Neural progenitor cell (in vitro differentiated cells): ENCODE measurements around the gene SRGAP2C.
"Not testable (repeated sequence)": the region's sequence is repeated elsewhere in the genome, so short reads cannot be mapped to it uniquely, and the experiment has no call there.

Experiments
- EZH2phosphoT487 ChIP-seq: fragments of 200-600 bp; sonication (generic); IDR thresholded peaks from 2 replicates; pipeline ENCODE4 v1.6.1; 2017; ENCODE audit warnings: antibody characterized with exemption
- TF ChIP-seq, protein P1 (sequence below): fragments of 200-600 bp; sonication (generic); IDR thresholded peaks from 2 replicates; pipeline ENCODE4 v1.5.1; 2017; ENCODE audit warnings: antibody characterized with exemption, mild to moderate bottlenecking

DNA sequence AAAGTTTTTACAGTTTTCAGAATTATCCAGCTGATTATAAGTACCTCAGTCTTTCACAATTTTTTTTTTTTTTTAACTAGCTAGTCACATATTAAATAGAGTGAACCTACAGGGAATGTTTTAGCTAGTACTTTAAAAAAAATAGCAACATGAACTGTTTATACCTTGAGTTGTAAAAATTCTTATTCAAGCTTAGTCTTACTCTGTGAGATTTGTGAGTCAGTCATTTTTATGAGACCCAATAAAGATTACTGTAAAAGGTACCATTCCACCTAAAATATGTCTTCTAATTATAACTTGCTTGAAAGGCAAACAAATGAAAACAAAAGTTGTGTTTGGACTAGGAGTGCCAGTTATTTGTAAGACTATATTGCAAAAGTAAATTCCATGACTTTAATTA is 6.6 kb upstream of the SRGAP2C start:
- TF ChIP-seq, protein P1, sequence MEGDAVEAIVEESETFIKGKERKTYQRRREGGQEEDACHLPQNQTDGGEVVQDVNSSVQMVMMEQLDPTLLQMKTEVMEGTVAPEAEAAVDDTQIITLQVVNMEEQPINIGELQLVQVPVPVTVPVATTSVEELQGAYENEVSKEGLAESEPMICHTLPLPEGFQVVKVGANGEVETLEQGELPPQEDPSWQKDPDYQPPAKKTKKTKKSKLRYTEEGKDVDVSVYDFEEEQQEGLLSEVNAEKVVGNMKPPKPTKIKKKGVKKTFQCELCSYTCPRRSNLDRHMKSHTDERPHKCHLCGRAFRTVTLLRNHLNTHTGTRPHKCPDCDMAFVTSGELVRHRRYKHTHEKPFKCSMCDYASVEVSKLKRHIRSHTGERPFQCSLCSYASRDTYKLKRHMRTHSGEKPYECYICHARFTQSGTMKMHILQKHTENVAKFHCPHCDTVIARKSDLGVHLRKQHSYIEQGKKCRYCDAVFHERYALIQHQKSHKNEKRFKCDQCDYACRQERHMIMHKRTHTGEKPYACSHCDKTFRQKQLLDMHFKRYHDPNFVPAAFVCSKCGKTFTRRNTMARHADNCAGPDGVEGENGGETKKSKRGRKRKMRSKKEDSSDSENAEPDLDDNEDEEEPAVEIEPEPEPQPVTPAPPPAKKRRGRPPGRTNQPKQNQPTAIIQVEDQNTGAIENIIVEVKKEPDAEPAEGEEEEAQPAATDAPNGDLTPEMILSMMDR = not testable (repeated sequence)
- not testable (repeated sequence) for TF ChIP-seq EZH2phosphoT487
